ENCODE data around the gene MAPKBP1. TPM values are rescaled to one million over a fixed set of nuclear protein-coding genes. Genes with fewer than 3 reads are reported as not detected.

Gene MAPKBP1
- total RNA-seq, 2 experiments from 2014 or later, result 32.0 to 36.6 TPM

- no peaks in the 10 kb centered on the region for H3K36me3 Mint-ChIP-seq
- ATAC-seq (ENCODE audit: low read depth) (no peak), DNase-seq (no peak)
- H3K4me1 Mint-ChIP-seq, result peaks cover 7% of the 10 kb centered on the region
- peaks cover 1% of the 10 kb centered on the region for H3K27me3 Mint-ChIP-seq
- no peak overlapping the region for H3K27ac Mint-ChIP-seq
- POLR2A ChIA-PET, result no interaction called here
- no peak overlapping the region for H3K4me3 Mint-ChIP-seq
- H3K9me3 Mint-ChIP-seq, result no peaks in the 10 kb centered on the region
Measured at GRCh38 chr15:41868321-41868720, 94.0 kb downstream of the MAPKBP1 start.

- no peaks in the 10 kb centered on the region for H3K36me3 Mint-ChIP-seq
- no peak for DNase-seq
- H3K4me3 Mint-ChIP-seq, result no peak overlapping the region
- no peaks in the 10 kb centered on the region for H3K9me3 Mint-ChIP-seq
- POLR2A ChIA-PET, result interaction anchor here (0.8 to 2.7 kb wide), 9 partner anchors 9 to 96 kb away, joined by 3 to 11 read pairs (median 4); partner anchors contain the start of genes JMJD7 and MAPKBP1
- H3K4me1 Mint-ChIP-seq, result peaks cover 7% of the 10 kb centered on the region
- no peaks in the 10 kb centered on the region for H3K27me3 Mint-ChIP-seq
- peak overlapping the region; percentile 89 for H3K27ac Mint-ChIP-seq
- no peak for ATAC-seq (ENCODE audit: low read depth)
Measured at GRCh38 chr15:41869770-41870688, 95.7 kb downstream of the MAPKBP1 start.

- DNase-seq (peak; percentile 50), ATAC-seq (ENCODE audit: low read depth) (peak; percentile 97)
- Mint-ChIP-seq H3K4me3 (peak overlapping the region; percentile 29), H3K4me1 (peaks cover 7% of the 10 kb centered on the region), H3K9me3 (no peaks in the 10 kb centered on the region), H3K27ac (peak overlapping the region; percentile 89), H3K36me3 (no peaks in the 10 kb centered on the region), H3K27me3 (no peaks in the 10 kb centered on the region)
- POLR2A ChIA-PET, result interaction anchor here (0.8 to 2.7 kb wide), 9 partner anchors 10 to 96 kb away, joined by 3 to 11 read pairs (median 4); partner anchors contain the start of genes JMJD7 and MAPKBP1
Measured at GRCh38 chr15:41870689-41871081, 96.4 kb downstream of the MAPKBP1 start.

- Mint-ChIP-seq H3K4me3 (no peak overlapping the region), H3K27me3 (no peaks in the 10 kb centered on the region), H3K27ac (peak overlapping the region; percentile 89), H3K9me3 (no peaks in the 10 kb centered on the region), H3K36me3 (no peaks in the 10 kb centered on the region), H3K4me1 (peaks cover 7% of the 10 kb centered on the region)
- DNase-seq, result no peak
- POLR2A ChIA-PET, result interaction anchor here (0.8 to 2.7 kb wide), 7 partner anchors 10 to 97 kb away, joined by 3 to 11 read pairs (median 5); partner anchors contain the start of genes JMJD7 and MAPKBP1
- no peak for ATAC-seq (ENCODE audit: low read depth)
Measured at GRCh38 chr15:41871175-41871905, 97.1 kb downstream of the MAPKBP1 start.

- H3K4me3 Mint-ChIP-seq, result no peak overlapping the region
- no peak for DNase-seq
- H3K4me1 Mint-ChIP-seq, result peaks cover 7% of the 10 kb centered on the region
- H3K27ac Mint-ChIP-seq, result no peak overlapping the region
- H3K27me3 Mint-ChIP-seq, result no peaks in the 10 kb centered on the region
- ATAC-seq (ENCODE audit: low read depth), result no peak
- H3K36me3 Mint-ChIP-seq, result no peaks in the 10 kb centered on the region
- no peaks in the 10 kb centered on the region for H3K9me3 Mint-ChIP-seq
- POLR2A ChIA-PET, result no interaction called here
Measured at GRCh38 chr15:41872166-41872747, 98.0 kb downstream of the MAPKBP1 start.

DNA sequence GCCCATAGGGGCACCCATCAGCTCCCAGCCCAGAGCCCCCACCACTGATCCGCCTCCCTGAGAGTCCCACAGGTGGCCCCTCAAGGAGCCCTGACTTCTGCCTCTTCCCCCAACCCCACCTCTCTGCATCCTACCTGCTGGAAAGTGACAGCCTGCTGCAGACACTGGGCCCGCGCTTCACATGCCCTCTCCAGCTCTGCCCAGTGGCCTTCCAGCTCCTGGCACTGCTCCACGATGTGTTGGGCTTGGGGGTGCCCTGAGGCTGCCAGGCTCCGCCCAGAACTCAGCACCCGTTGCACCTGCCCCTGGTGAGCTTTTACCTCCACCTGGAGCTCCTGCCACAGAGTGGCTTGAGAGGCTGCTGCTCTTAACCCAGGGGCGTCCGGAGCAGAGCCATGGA, 99.4 kb downstream of the MAPKBP1 start:
- H3K27ac Mint-ChIP-seq, result no peak overlapping the region
- POLR2A ChIA-PET, result no interaction called here
- DNase-seq (no peak), ATAC-seq (ENCODE audit: low read depth) (no peak)
- H3K36me3 Mint-ChIP-seq, result no peaks in the 10 kb centered on the region
- no peaks in the 10 kb centered on the region for H3K27me3 Mint-ChIP-seq
- H3K9me3 Mint-ChIP-seq, result no peaks in the 10 kb centered on the region
- H3K4me3 Mint-ChIP-seq, result no peak overlapping the region
- peaks cover 7% of the 10 kb centered on the region for H3K4me1 Mint-ChIP-seq

DNA sequence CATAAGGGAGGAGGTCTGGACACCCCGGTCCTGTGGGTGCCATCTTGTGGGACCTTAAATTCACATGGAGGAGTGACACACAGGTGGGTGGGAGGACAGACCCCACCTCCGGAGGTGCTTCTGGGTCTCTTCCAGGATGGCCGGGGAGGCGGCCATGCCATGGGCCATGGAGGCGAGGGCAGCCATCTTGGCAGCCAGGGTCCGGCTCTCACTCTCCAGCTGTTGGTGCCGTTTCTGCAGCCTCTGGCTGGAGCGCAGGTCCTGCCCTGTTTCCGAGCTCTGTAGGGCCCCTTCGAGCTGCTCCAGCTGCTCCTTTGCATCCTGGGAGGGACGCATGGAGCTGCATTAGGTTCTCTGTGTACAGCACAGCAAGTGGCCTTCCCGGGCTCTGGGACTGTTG, 100.5 kb downstream of the MAPKBP1 start:
- Mint-ChIP-seq H3K4me1 (peaks cover 7% of the 10 kb centered on the region), H3K27ac (no peak overlapping the region), H3K4me3 (no peak overlapping the region), H3K27me3 (no peaks in the 10 kb centered on the region), H3K9me3 (no peaks in the 10 kb centered on the region), H3K36me3 (no peaks in the 10 kb centered on the region)
- no peak for DNase-seq
- no peak for ATAC-seq (ENCODE audit: low read depth)
- POLR2A ChIA-PET, result no interaction called here

DNA sequence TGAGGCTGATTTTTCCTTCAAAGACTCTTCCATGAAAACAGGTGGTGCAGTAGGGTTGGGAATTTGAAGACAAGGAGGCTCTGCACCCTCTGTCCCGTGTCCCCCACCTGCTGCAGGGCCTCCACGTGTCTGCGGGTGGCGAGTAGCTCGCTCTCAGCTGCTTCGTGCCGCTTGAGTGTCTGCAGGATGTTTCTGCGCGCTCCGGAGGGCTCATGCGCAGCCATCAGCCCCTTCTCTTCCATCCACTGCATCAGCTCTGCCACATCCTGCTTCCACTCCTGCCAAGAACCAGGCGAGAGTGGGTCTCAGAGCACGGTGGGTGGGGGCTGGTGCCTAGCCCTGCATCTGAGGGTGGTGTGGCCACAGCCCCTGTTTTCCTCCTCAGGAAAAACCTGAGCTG, 101.7 kb downstream of the MAPKBP1 start:
- H3K27ac Mint-ChIP-seq, result no peak overlapping the region
- H3K4me1 Mint-ChIP-seq, result peaks cover 2% of the 10 kb centered on the region
- no peak for ATAC-seq (ENCODE audit: low read depth)
- POLR2A ChIA-PET, result interaction anchor here (2.1 kb wide), 1 partner anchor 19 kb away, joined by 8 read pairs; no protein-coding TSS in a partner anchor
- H3K9me3 Mint-ChIP-seq, result no peaks in the 10 kb centered on the region
- no peak for DNase-seq
- no peak overlapping the region for H3K4me3 Mint-ChIP-seq
- peaks cover 6% of the 10 kb centered on the region for H3K27me3 Mint-ChIP-seq
- no peaks in the 10 kb centered on the region for H3K36me3 Mint-ChIP-seq

DNA sequence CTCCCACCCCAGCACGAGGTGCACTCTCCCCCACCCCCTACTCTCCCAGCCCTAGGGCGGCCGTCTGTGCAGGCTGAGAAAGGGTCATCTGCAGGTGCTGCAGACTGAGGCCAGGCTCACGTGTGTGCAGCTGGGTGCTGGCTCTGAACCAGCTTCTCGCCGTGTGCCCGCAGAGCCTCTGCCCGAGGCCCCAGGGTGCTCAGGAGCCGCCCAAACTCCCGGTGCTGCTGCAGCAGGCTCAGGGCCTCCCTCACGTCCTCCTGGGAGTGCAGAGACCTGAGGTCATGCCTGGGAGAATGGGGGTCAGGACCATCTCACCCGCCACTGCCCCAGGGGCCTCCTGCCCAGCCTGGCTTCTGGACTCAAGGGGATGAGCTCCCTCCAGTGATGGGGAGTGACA, 102.4 kb downstream of the MAPKBP1 start:
- no peak for DNase-seq
- Mint-ChIP-seq H3K9me3 (no peaks in the 10 kb centered on the region), H3K36me3 (no peaks in the 10 kb centered on the region), H3K27ac (no peak overlapping the region), H3K4me1 (no peaks in the 10 kb centered on the region), H3K4me3 (no peak overlapping the region), H3K27me3 (peaks cover 13% of the 10 kb centered on the region)
- POLR2A ChIA-PET, result interaction anchor here (2.1 kb wide), 1 partner anchor 18 kb away, joined by 8 read pairs; no protein-coding TSS in a partner anchor
- no peak for ATAC-seq (ENCODE audit: low read depth)

Small RNAs within 50 kb of the gene (microRNA-seq; reads per million reads assigned to microRNA genes)
- not detected for gene MIR4310

Other genes starting within 250 kb of the MAPKBP1 start
- gene RPAP1, start 230.2 kb upstream of the MAPKBP1 start, total RNA-seq, result 10 to 100 TPM; 40.2 to 42.4 TPM
- gene TYRO3, start 215.3 kb upstream of the MAPKBP1 start, total RNA-seq, result under 1 TPM; 0.22 to 0.28 TPM
- 10 to 100 TPM; 43.1 to 46.2 TPM for gene MGA, start 114.1 kb upstream of the MAPKBP1 start, total RNA-seq
- 10 to 100 TPM; 33.8 to 54.3 TPM for gene JMJD7, start 53.6 kb downstream of the MAPKBP1 start, total RNA-seq
- gene PLA2G4B, start 64.4 kb downstream of the MAPKBP1 start, total RNA-seq, result 10 to 100 TPM; 21.5 to 26.0 TPM
- 1 to 10 TPM; 1.1 to 1.6 TPM for gene SPTBN5, start 119.6 kb downstream of the MAPKBP1 start, total RNA-seq
- 1 to 10 TPM; 8.4 to 9.5 TPM for gene EHD4, start 198.1 kb downstream of the MAPKBP1 start, total RNA-seq
- not detected for gene PLA2G4E, start 246.6 kb downstream of the MAPKBP1 start, total RNA-seq

Measured in activated naive CD8-positive, alpha-beta T cell treated with anti-CD3 and anti-CD28 coated beads, Interleukin-2, amount 10 ng/mL, durations not matched to agents 7 days and 5 days (primary cell).